ENCODE measurements around the gene AHI1. TPM values are rescaled to one million over a fixed set of nuclear protein-coding genes. Genes with fewer than 3 reads are reported as not detected.

Gene AHI1
- total and polyA plus RNA-seq, 2 of the 13 experiments (the other 11 are each of a cell fraction or from before 2014, with no cell fraction given), result 7.2 to 18.6 TPM

- TF ChIP-seq LCORL (IDR thresholded peaks at IDR 0.05), result no peak
- TF ChIP-seq LCORL (CRISPR knock-in tag; IDR thresholded peaks at IDR 0.05), result no peak
- no peak for TF ChIP-seq IRF1 (CRISPR knock-in tag; IDR thresholded peaks at IDR 0.05; ENCODE audit: low read depth)
- TF ChIP-seq MED13 (CRISPR knock-in tag; IDR thresholded peaks at IDR 0.05), result no peak
- TF ChIP-seq ZNF772 (CRISPR knock-in tag; IDR thresholded peaks at IDR 0.05), result no peak
- TF ChIP-seq ZFX (CRISPR knock-in tag; IDR thresholded peaks at IDR 0.05; ENCODE audit: low read depth), result no peak
- no peak for TF ChIP-seq ZBTB33 (CRISPR knock-in tag; IDR thresholded peaks at IDR 0.05)
- TF ChIP-seq ZNF205 (CRISPR knock-in tag; IDR thresholded peaks at IDR 0.05), result no peak
- no peak for TF ChIP-seq ZNF816 (CRISPR knock-in tag; IDR thresholded peaks at IDR 0.05; ENCODE audit: borderline replicate concordance)
- TF ChIP-seq TIGD3 (CRISPR knock-in tag; IDR thresholded peaks at IDR 0.05; ENCODE audit: borderline replicate concordance), result no peak
- TF ChIP-seq MIXL1 (CRISPR knock-in tag; IDR thresholded peaks at IDR 0.05), result no peak
- TF ChIP-seq KIAA2018 (CRISPR knock-in tag; IDR thresholded peaks at IDR 0.05; ENCODE audit: borderline replicate concordance), result no peak
- no peak for TF ChIP-seq MAZ (IDR thresholded peaks at IDR 0.05; ENCODE audit: borderline replicate concordance, low read depth, low read length)
- TF ChIP-seq MAZ (CRISPR knock-in tag; IDR thresholded peaks at IDR 0.05; ENCODE audit: low read depth), result no peak
- no peak for TF ChIP-seq NFYC (CRISPR knock-in tag; IDR thresholded peaks at IDR 0.05)
- TF ChIP-seq NPAS2 (CRISPR knock-in tag; IDR thresholded peaks at IDR 0.05; ENCODE audit: borderline replicate concordance), result no peak
- TF ChIP-seq ZNF160 (CRISPR knock-in tag; IDR thresholded peaks at IDR 0.05), result no peak
These were observed 25.6 kb upstream of the AHI1 start (continued) for GRCh38 chr6:135522965-135523692.
